UCSD-AML1 (cell line): ENCODE results near the gene KHNYN.

Source experiments
- DNase-seq: peaks from one replicate; lab custom pipeline; 2025; ENCODE audit not compliant: unreplicated experiment; lab: John Stamatoyannopoulos, UW

Gene KHNYN

GRCh38 chr14:24422261-24422660 is 7.5 kb upstream of the KHNYN start:
- no peak for DNase-seq

- no peak for DNase-seq
Measured at GRCh38 chr14:24422694-24423601, 6.8 kb upstream of the KHNYN start.

GRCh38 chr14:24425704-24426103 is 4.0 kb upstream of the KHNYN start:
- no peak for DNase-seq

- no peak for DNase-seq
Measured at GRCh38 chr14:24426150-24426911, 3.4 kb upstream of the KHNYN start.

GRCh38 chr14:24426912-24427536 is 2.7 kb upstream of the KHNYN start:
- DNase-seq: peak; percentile 49

GRCh38 chr14:24427537-24428508 is 1.9 kb upstream of the KHNYN start:
- no peak for DNase-seq

- DNase-seq: no peak
Measured at GRCh38 chr14:24428628-24429394, 943 bp upstream of the KHNYN start.

GRCh38 chr14:24430143-24430681 is 458 bp downstream of the KHNYN start:
- peak; percentile 81 for DNase-seq

- DNase-seq: no peak
Measured at GRCh38 chr14:24430682-24431568, 1.2 kb downstream of the KHNYN start.

- DNase-seq: peak; percentile 90
Measured at GRCh38 chr14:24431569-24432258, 2.0 kb downstream of the KHNYN start.

GRCh38 chr14:24432259-24433131 is 2.7 kb downstream of the KHNYN start:
- no peak for DNase-seq

GRCh38 chr14:24434036-24434435 is 4.3 kb downstream of the KHNYN start:
- DNase-seq: no peak

- DNase-seq: no peak
Measured at GRCh38 chr14:24434676-24435075, 4.9 kb downstream of the KHNYN start.

- DNase-seq: no peak
Measured at GRCh38 chr14:24435192-24435810, 5.5 kb downstream of the KHNYN start.

- no peak for DNase-seq
Measured at GRCh38 chr14:24435998-24436354, 6.2 kb downstream of the KHNYN start.

- peak; percentile 47 for DNase-seq
Measured at GRCh38 chr14:24436355-24437019, 6.7 kb downstream of the KHNYN start.
